ENCODE measurements around the gene VPS52. TPM values are rescaled to one million over a fixed set of nuclear protein-coding genes. Genes with fewer than 3 reads are reported as not detected.

The VPS52 gene
- total RNA-seq, 1 donor from 2014 or later = 33.9 TPM

DNA sequence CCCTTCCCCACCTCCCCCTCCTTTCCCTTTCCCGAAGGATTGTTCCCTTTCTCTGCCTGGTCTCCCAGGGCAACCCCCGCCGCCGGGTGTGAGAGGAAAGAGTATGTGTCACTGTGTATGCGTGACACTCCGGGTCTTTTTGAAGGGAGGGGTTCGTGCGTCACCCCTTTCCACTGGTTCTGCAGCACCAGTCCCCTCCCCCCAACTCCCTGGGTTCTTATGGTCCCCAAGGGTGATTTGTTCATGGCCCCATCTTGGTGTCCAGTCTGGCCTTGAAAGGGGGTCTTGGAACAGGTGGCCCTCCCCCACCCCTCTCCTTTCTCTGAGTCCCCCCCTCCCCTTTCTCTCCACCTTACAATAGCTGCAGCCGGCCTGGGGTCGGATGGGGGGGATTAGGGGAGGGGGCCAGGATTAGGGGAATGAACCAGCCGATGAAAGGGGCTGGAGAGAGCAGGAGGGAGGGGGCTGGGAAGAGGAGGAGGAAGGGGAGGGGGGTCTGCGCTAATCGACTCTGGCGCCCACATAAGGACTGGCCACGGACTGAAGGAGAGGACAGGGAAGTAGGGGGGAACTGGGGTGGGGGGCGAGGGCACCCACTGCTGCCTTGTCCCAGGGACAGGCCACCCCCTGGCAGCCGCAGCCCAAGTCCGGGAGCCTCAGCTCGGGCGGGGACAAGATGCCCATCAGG is 64.7 kb downstream of the VPS52 start:
- TF ChIP-seq, protein P1, sequence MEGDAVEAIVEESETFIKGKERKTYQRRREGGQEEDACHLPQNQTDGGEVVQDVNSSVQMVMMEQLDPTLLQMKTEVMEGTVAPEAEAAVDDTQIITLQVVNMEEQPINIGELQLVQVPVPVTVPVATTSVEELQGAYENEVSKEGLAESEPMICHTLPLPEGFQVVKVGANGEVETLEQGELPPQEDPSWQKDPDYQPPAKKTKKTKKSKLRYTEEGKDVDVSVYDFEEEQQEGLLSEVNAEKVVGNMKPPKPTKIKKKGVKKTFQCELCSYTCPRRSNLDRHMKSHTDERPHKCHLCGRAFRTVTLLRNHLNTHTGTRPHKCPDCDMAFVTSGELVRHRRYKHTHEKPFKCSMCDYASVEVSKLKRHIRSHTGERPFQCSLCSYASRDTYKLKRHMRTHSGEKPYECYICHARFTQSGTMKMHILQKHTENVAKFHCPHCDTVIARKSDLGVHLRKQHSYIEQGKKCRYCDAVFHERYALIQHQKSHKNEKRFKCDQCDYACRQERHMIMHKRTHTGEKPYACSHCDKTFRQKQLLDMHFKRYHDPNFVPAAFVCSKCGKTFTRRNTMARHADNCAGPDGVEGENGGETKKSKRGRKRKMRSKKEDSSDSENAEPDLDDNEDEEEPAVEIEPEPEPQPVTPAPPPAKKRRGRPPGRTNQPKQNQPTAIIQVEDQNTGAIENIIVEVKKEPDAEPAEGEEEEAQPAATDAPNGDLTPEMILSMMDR (conservative IDR thresholded peaks at IDR 0.05; ENCODE audit: low read depth, low read length) = no peak
- H3K4me3 ChIP-seq (ENCODE audit: low read depth, low read length) = peak overlapping the region; percentile 95
- DNase-seq (ENCODE audit: low read depth) = no peak

DNA sequence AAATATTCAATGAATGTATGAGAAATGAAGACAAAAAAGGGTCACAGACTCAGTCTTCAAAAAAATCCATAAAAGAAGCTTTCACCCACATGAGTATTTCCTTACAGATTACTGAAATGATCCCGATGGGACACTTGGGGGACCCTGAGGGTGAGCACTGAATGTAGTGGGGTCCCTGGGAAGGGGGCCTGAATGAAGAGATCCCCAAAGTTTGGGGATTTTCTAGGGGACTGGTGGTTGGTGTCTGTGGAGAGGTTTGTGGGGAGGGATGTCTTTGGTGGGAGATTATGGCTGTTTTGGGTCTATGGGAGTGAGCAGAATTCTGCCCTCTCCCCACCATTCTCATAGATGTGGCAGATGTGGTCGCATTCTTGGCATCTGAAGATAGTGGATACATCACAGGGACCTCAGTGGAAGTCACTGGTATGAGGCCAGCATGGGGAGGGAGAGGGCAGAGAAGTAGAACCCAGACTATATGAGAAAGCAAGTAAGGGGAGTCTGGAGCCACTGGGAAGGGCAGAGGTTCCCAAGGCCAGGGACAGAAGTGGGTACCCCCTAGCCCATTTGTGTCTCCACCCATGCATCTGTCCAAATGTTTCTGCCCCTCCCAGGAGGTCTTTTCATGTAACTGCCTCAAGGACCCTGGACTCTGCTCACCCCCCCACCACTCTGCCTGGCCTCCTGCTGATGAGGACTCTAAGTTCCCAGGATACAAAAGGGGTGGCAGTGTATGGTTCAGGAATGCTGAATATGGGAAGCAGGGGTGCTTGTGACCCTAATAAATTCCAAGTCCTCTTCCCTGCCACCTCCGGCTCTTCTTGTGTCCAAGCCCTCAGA is 65.4 kb downstream of the VPS52 start:
- TF ChIP-seq, protein P1 (conservative IDR thresholded peaks at IDR 0.05; ENCODE audit: low read depth, low read length) = no peak
- DNase-seq (ENCODE audit: low read depth) = no peak
- H3K4me3 ChIP-seq (ENCODE audit: low read depth, low read length) = no peak overlapping the region

DNA sequence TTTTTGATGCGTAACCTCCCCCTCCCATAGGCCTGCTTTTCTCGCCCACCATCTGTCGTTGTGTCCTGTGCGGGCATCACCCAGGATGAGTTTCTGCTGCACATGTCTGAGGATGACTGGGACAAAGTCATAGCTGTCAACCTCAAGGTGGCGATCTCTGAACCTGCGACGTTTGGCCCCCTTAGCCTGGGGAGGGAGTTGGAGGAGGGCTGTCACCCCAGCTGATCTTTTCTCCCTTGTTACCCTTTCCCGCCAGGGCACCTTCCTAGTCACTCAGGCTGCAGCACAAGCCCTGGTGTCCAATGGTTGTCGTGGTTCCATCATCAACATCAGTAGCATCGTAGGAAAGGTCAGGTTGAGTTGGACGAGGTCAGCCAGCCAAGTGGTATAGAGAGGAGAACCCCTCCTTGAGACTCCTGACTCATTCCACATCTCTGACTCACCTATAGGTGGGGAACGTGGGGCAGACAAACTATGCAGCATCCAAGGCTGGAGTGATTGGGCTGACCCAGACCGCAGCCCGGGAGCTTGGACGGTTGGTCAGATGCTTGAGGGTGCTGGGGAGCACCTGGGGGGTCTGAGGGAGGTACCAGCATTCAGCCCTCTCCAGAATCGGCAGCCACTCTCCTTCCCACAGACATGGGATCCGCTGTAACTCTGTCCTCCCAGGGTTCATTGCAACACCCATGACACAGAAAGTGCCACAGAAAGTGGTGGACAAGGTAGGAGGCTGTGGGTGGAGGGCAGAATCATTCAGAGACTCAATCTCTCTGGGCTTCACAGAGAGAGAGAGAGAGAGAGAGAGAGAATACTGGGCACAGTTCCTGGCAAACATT is 66.3 kb downstream of the VPS52 start:
- H3K4me3 ChIP-seq (ENCODE audit: low read depth, low read length) = peak overlapping the region; percentile 87
- TF ChIP-seq, protein P1 (conservative IDR thresholded peaks at IDR 0.05; ENCODE audit: low read depth, low read length) = peak; percentile 17
- no peak for DNase-seq (ENCODE audit: low read depth)

DNA sequence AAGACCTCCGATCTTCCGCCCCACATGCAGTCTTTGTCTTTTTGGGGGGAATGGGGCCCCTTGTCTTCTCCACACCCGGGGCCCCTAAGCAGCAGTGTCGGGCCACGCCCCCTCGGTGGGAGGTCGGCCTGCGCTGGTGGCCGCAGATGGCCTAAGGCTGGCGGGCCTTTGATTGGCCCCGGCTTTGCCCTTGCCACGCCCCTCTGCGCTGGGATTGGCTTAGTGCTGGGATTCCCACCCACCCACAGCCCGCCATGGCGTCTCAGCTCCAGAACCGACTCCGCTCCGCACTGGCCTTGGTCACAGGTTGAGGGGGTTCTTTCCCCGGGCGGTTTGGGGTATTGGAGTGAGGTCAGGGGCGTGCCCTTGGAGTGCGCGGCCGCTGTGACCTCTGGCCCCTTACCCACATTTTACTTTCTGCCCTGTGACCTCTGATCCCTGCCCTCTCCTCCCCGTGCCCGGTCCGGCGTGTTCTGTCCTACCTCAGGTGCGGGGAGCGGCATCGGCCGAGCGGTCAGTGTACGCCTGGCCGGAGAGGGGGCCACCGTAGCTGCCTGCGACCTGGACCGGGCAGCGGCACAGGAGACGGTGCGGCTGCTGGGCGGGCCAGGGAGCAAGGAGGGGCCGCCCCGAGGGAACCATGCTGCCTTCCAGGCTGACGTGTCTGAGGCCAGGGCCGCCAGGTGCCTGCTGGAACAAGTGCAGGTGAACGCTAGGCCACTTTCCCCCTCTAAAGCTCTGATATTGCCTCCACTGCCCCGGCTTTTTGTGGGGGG is 67.1 kb downstream of the VPS52 start, which contains the start of gene HSD17B8:
HSD17B8 (plus strand) TSS at position 241 of the 776 bp plus-strand sequence; CDS start at position 255, 14 bp downstream.
- peak within 1 kb of the TSS; percentile 87 for H3K4me3 ChIP-seq (ENCODE audit: low read depth, low read length)
- no peak for DNase-seq (ENCODE audit: low read depth)
- TF ChIP-seq, protein P1 (conservative IDR thresholded peaks at IDR 0.05; ENCODE audit: low read depth, low read length) = no peak

DNA sequence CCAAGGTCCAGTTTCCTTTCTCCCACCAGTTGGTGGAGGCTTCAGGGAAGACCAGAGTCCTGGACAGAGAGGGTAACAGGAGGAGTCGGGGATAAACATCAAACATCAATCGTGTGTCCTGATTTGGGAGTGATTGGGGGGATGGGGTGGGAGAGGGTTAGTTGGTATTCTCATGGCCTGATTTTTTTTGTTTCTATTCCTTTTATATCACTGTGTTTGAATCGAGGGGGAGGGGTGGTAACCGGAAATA is 67.6 kb downstream of the VPS52 start:
- no peak for DNase-seq (ENCODE audit: low read depth)
- H3K4me3 ChIP-seq (ENCODE audit: low read depth, low read length) = peak overlapping the region; percentile 87
- TF ChIP-seq, protein P1 (conservative IDR thresholded peaks at IDR 0.05; ENCODE audit: low read depth, low read length) = no peak

GRCh38 chr6:33203443-33204164 is 68.1 kb downstream of the VPS52 start:
- TF ChIP-seq, protein P1 (conservative IDR thresholded peaks at IDR 0.05; ENCODE audit: low read depth, low read length) = no peak
- no peak overlapping the region for H3K4me3 ChIP-seq (ENCODE audit: low read depth, low read length)
- DNase-seq (ENCODE audit: low read depth) = no peak
